Thyroid gland (tissue), 4 donors: ENCODE measurements around the gene ITGB4. TPM values are rescaled to one million over a fixed set of nuclear protein-coding genes. Genes with fewer than 3 reads are reported as not detected.
A peak's percentile ranks its signal among the peaks of the same experiment; 100 is the strongest.

Experiments used
- DNase-seq, 2 donors: peaks; one replicate each; pipeline ENCODE4 v3.0.0-alpha.2; 2019
- H3K27ac ChIP-seq, 3 donors: fragments of 200-600 bp; sonication (generic); 1 replicate in 2 of 3; 2 replicates in 1 of 3; pipeline ENCODE4 v1.5.1; 2016 to 2019; ENCODE audit warnings: mild to moderate bottlenecking in 1 of 3, moderate library complexity in 1 of 3
- H3K27me3 ChIP-seq: fragments of 200-600 bp; sonication (generic); one replicate; pipeline ENCODE4 v1.5.1; 2019
- H3K36me3 ChIP-seq, 2 donors: fragments of 200-600 bp; sonication (generic); one replicate each; pipeline ENCODE4 v1.5.1; 2016 to 2019
- H3K4me1 ChIP-seq, 2 donors: fragments of 200-600 bp; sonication (generic); one replicate each; pipeline ENCODE4 v1.5.1; 2017 to 2019
- H3K4me3 ChIP-seq, 3 donors: fragments of 200-600 bp; sonication (generic); replicated peaks in 1 of 3; 1 replicate in 2 of 3; 2 replicates in 1 of 3; pipeline ENCODE4 v1.5.1; 2016; ENCODE audit warnings: mild to moderate bottlenecking in 1 of 3
- H3K9me3 ChIP-seq: fragments of 200-600 bp; sonication (generic); one replicate; pipeline ENCODE4 v1.5.1; 2017
- POLR2A ChIP-seq, 2 donors: fragments of 450-650 bp; IDR thresholded peaks; one replicate each; pipeline ENCODE4 v1.6.1; 2017; ENCODE audit warnings: antibody characterized with exemption in 2 of 2, mild to moderate bottlenecking in 2 of 2, moderate library complexity in 1 of 2
- WGBS, 2 donors: methylation state at CpG; one replicate each; pipeline ENCODE4 v1.1.5; 2017; 5-methylcytosine and 5-hydroxymethylcytosine counted together
- intact Hi-C: fragments of 100-400 bp; cut with DNase I; formaldehyde crosslinking; loops from one replicate; pipeline ENCODE4 v1.15.1; 2023
- total RNA-seq, 4 donors: library from RNA; depleted of rRNA; stranded (reverse); fragments of >200 nt; gene quantifications; one replicate each; pipeline ENCODE4 v1.2.3, GENCODE V29; 2016
- TF ChIP-seq, protein P1 (sequence below), 6 experiments: fragments of 200-600 bp in 3 of 6; fragments of 450-650 bp in 3 of 6; sonication (generic) in 3 of 6; IDR thresholded peaks; one replicate each; pipeline ENCODE4 v1.5.1; 2016 to 2019; ENCODE audit warnings: antibody characterized with exemption in 6 of 6, mild to moderate bottlenecking in 2 of 6, inconsistent platforms in 1 of 6, moderate library complexity in 1 of 6

ITGB4 gene
- 10 to 100 TPM; 19.7 to 27.3 (median 23.1) TPM for total RNA-seq

DNA sequence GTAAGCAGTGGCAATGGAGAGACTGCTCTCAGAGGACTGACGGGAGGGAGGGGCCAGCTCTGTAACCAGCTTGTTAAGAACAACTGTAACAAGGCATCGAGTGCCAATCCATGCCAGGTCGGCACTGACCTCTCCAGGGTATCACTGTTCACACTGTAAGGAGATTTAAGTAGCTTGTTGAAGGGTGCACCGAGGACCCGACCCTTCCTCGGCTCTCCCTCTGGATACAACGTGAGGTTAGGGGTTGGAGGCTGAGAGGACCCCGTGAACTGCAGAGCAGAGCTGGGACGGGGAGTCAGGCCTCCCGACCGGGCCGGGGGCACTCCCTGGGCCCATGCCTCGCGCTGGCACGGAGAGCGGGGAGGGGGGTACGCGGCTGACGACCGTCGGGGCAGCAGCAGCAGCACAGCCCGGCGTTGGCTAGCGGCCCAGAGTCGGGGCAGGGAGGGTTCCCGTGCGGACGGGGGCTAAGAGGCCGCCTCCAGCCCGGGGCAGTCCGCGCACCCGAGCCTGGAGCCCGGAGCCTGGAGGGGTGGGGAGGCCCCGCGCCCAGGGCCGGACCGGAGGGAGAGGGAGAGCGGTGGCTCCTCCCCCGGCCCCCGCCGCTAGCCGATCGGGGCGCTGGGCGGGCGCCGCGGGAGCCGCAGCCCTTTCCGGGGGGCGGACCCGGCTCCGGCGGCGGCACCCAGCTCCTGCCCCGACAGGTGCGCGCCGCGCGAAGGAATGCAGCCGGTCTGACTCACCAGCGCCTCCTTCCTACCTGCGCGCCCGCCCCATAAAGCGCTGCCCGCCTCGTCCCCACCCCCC lies at the start of gene ITGB4:
Gene ITGB4 (plus strand): TSS at position 804 of the 807 bp plus-strand sequence. CDS start 3,245 bp downstream, outside the sequence.
- no peaks in the 10 kb centered on the region for H3K27me3 ChIP-seq
- peak; percentile 88 to 90 for DNase-seq
- H3K27ac ChIP-seq: peak within 1 kb of the TSS in 2 of 3 donors; percentile 50 to 79
- H3K4me1 ChIP-seq: peaks cover 11 to 12% of the 10 kb centered on the region in 2 donors
- peak in 1 of 2 donors; percentile 36 for TF ChIP-seq POLR2A (IDR thresholded peaks at IDR 0.05)
- TF ChIP-seq, protein P1, sequence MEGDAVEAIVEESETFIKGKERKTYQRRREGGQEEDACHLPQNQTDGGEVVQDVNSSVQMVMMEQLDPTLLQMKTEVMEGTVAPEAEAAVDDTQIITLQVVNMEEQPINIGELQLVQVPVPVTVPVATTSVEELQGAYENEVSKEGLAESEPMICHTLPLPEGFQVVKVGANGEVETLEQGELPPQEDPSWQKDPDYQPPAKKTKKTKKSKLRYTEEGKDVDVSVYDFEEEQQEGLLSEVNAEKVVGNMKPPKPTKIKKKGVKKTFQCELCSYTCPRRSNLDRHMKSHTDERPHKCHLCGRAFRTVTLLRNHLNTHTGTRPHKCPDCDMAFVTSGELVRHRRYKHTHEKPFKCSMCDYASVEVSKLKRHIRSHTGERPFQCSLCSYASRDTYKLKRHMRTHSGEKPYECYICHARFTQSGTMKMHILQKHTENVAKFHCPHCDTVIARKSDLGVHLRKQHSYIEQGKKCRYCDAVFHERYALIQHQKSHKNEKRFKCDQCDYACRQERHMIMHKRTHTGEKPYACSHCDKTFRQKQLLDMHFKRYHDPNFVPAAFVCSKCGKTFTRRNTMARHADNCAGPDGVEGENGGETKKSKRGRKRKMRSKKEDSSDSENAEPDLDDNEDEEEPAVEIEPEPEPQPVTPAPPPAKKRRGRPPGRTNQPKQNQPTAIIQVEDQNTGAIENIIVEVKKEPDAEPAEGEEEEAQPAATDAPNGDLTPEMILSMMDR (IDR thresholded peaks at IDR 0.05): peak in 1 of 6 experiments; percentile 41
- H3K4me3 ChIP-seq: peak within 1 kb of the TSS in 2 of 3 donors; percentile 25 to 57
- no peaks in the 10 kb centered on the region for H3K9me3 ChIP-seq
- intact Hi-C loops: no loop called here
- no peaks in the 10 kb centered on the region for H3K36me3 ChIP-seq
- WGBS, 2 donors: 2 to 3% methylated on average over 18 to 20 of the region's 70 CpGs

GRCh38 chr17:75672011-75672410 lies 49.2 kb upstream of the ITGB4 start:
- H3K36me3 ChIP-seq: peaks cover 30 to 46% of the 10 kb centered on the region in 2 donors
- intact Hi-C loops: no loop called here
- H3K27ac ChIP-seq: no peak overlapping the region
- H3K9me3 ChIP-seq: no peaks in the 10 kb centered on the region
- no peak for TF ChIP-seq POLR2A (IDR thresholded peaks at IDR 0.05)
- TF ChIP-seq, protein P1 (IDR thresholded peaks at IDR 0.05): no peak
- WGBS, 2 donors: 92% methylated on average over 5 of the region's 5 CpGs
- peaks cover 7 to 12% of the 10 kb centered on the region in 2 donors for H3K4me1 ChIP-seq
- no peaks in the 10 kb centered on the region for H3K27me3 ChIP-seq
- no peak for DNase-seq
- H3K4me3 ChIP-seq: no peak overlapping the region

- no peak for DNase-seq
- peaks cover 30 to 46% of the 10 kb centered on the region in 2 donors for H3K36me3 ChIP-seq
- H3K4me1 ChIP-seq: peaks cover 0 to 5% of the 10 kb centered on the region in 2 donors
- TF ChIP-seq, protein P1 (IDR thresholded peaks at IDR 0.05): no peak
- TF ChIP-seq POLR2A (IDR thresholded peaks at IDR 0.05): no peak
- no peak overlapping the region for H3K4me3 ChIP-seq
- WGBS, 2 donors: 92 to 95% methylated on average over 4 of the region's 4 CpGs
- intact Hi-C loops: no loop called here
- no peaks in the 10 kb centered on the region for H3K27me3 ChIP-seq
- no peaks in the 10 kb centered on the region for H3K9me3 ChIP-seq
- H3K27ac ChIP-seq: no peak overlapping the region
These were observed 47.8 kb upstream of the ITGB4 start for GRCh38 chr17:75673487-75673886.

- Histone ChIP-seq H3K36me3 (peaks cover 14 to 34% of the 10 kb centered on the region in 2 donors), H3K27ac (no peak overlapping the region), H3K9me3 (no peaks in the 10 kb centered on the region), H3K4me1 (peaks cover 0 to 15% of the 10 kb centered on the region in 2 donors), H3K27me3 (no peaks in the 10 kb centered on the region), H3K4me3 (no peak overlapping the region)
- no peak for TF ChIP-seq POLR2A (IDR thresholded peaks at IDR 0.05)
- TF ChIP-seq, protein P1 (IDR thresholded peaks at IDR 0.05): no peak
- intact Hi-C loops: no loop called here
- DNase-seq: no peak
- 79 to 83% methylated on average over 3 of the region's 3 CpGs for WGBS, 2 donors
These were observed 44.8 kb upstream of the ITGB4 start for GRCh38 chr17:75676461-75676860.

DNA sequence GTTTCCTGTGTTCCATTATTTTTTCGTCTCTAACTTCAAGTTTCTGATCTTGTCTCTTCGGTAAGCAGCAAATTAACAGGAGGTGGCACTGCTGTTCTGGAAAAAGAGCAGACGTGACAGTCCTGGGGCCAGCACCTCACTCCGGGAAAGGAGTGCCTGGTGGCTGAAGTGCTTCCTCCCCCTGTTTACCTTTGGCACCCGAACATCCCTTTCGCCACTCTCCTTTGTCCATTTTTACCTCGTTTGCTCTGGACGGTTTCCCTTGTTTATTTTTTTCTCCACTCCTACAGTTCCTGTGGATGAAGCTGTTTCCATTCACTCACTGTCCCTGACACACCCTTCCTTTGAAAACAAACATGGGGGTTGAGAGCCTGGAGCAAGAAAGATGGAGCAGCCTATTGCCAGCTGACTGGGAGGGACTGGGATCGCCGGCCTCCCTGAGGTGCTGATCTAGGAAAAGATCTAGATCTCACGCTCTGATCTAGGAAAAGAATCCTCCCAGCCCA lies 41.5 kb upstream of the ITGB4 start:
- H3K4me3 ChIP-seq: no peak overlapping the region
- intact Hi-C loops: loop anchor here (2.0 kb wide), 1 partner anchor 69 kb away; no protein-coding TSS in a partner anchor

More for the DNA sequence above, 41.5 kb upstream of the ITGB4 start:
- WGBS, 2 donors: 53 to 71% methylated on average over 11 of the region's 11 CpGs
- peak overlapping the region in 2 of 3 donors; percentile 49 to 59 for H3K27ac ChIP-seq
- no peaks in the 10 kb centered on the region for H3K27me3 ChIP-seq
- H3K9me3 ChIP-seq: no peaks in the 10 kb centered on the region
- H3K36me3 ChIP-seq: peaks cover 0 to 6% of the 10 kb centered on the region in 2 donors
- TF ChIP-seq, protein P1 (IDR thresholded peaks at IDR 0.05): peak in 4 of 6 experiments; percentile 11 to 35 (median 24)
- TF ChIP-seq POLR2A (IDR thresholded peaks at IDR 0.05): no peak
- DNase-seq: peak; percentile 13 to 32
- H3K4me1 ChIP-seq: peaks cover 0 to 21% of the 10 kb centered on the region in 2 donors
